ENCODE data around the gene GLIS1. TPM values are rescaled to one million over a fixed set of nuclear protein-coding genes. Genes with fewer than 3 reads are reported as not detected.

Gene GLIS1
- total RNA-seq, 1 donor from 2014 or later: 2.1 TPM

GRCh38 chr1:53541263-53541625 lies 197.7 kb downstream of the GLIS1 start:
- no peak for DNase-seq (ENCODE audit: low spot score)

- DNase-seq (ENCODE audit: low spot score): no peak
Measured at GRCh38 chr1:53540604-53541262, 198.2 kb downstream of the GLIS1 start.

GRCh38 chr1:53539711-53540603 lies 199.0 kb downstream of the GLIS1 start:
- DNase-seq (ENCODE audit: low spot score): no peak

- no peak for DNase-seq (ENCODE audit: low spot score)
Measured at GRCh38 chr1:53539226-53539625, 199.7 kb downstream of the GLIS1 start.

- no peak for DNase-seq (ENCODE audit: low spot score)
Measured at GRCh38 chr1:53536606-53537005, 202.4 kb downstream of the GLIS1 start.

GRCh38 chr1:53535846-53536245 lies 203.1 kb downstream of the GLIS1 start:
- no peak for DNase-seq (ENCODE audit: low spot score)

- DNase-seq (ENCODE audit: low spot score): no peak
Measured at GRCh38 chr1:53535226-53535625, 203.7 kb downstream of the GLIS1 start.

GRCh38 chr1:53532912-53533311 lies 206.1 kb downstream of the GLIS1 start:
- DNase-seq (ENCODE audit: low spot score): no peak

- DNase-seq (ENCODE audit: low spot score): no peak
Measured at GRCh38 chr1:53532377-53532776, 206.6 kb downstream of the GLIS1 start.

GRCh38 chr1:53530550-53530949 lies 208.4 kb downstream of the GLIS1 start:
- no peak for DNase-seq (ENCODE audit: low spot score)

GRCh38 chr1:53529555-53529954 lies 209.4 kb downstream of the GLIS1 start:
- DNase-seq (ENCODE audit: low spot score): no peak

GRCh38 chr1:53527368-53527767 lies 211.6 kb downstream of the GLIS1 start:
- DNase-seq (ENCODE audit: low spot score): no peak

- no peak for DNase-seq (ENCODE audit: low spot score)
Measured at GRCh38 chr1:53526451-53527101, 212.4 kb downstream of the GLIS1 start.

GRCh38 chr1:53525595-53525994 lies 213.4 kb downstream of the GLIS1 start:
- DNase-seq (ENCODE audit: low spot score): no peak

GRCh38 chr1:53524428-53525375 lies 214.3 kb downstream of the GLIS1 start:
- no peak for DNase-seq (ENCODE audit: low spot score)

GRCh38 chr1:53521924-53522552 lies 216.9 kb downstream of the GLIS1 start:
- no peak for DNase-seq (ENCODE audit: low spot score)

- DNase-seq (ENCODE audit: low spot score): no peak
Measured at GRCh38 chr1:53520481-53520880, 218.5 kb downstream of the GLIS1 start.

GRCh38 chr1:53519421-53519820 lies 219.5 kb downstream of the GLIS1 start:
- no peak for DNase-seq (ENCODE audit: low spot score)

- no peak for DNase-seq (ENCODE audit: low spot score)
Measured at GRCh38 chr1:53518775-53519174, 220.2 kb downstream of the GLIS1 start.

- no peak for DNase-seq (ENCODE audit: low spot score)
Measured at GRCh38 chr1:53517821-53518352, 221.1 kb downstream of the GLIS1 start.
